ENCODE data around the gene TMTC1.

The TMTC1 gene

GRCh38 chr12:29780084-29780483 is 3.7 kb downstream of the TMTC1 start:
- no peak overlapping the region for H3K4me3 ChIP-seq (ENCODE audit: low read depth, low read length)
- no peak for DNase-seq (ENCODE audit: low read depth)
- TF ChIP-seq CTCF (IDR thresholded peaks at IDR 0.05; ENCODE audit: control insufficient read depth, extremely low read depth, insufficient read depth) = no peak

- DNase-seq (ENCODE audit: low read depth) = no peak
- no peak for TF ChIP-seq CTCF (IDR thresholded peaks at IDR 0.05; ENCODE audit: control insufficient read depth, extremely low read depth, insufficient read depth)
- no peak overlapping the region for H3K4me3 ChIP-seq (ENCODE audit: low read depth, low read length)
Observed at GRCh38 chr12:29778531-29778930, 5.2 kb downstream of the TMTC1 start.

DNA sequence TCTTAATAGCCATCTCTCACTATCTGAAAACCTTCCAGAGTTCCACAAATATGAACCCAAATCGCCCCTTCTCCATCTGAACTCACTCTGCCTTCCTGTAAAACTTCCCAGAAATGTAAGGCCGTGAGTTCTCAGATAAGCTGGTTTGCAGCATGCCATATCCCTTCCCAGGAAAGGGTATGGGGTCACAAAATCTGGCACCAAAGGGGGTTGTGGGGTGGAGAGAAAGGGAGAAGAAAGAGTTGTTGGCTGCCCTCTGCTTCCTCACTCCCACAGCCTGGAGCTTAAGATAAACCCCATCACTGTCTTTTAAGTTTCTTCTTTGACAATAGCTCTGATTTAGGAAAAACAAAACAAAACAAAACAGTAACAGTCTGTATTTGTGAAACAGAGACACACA is 10.7 kb downstream of the TMTC1 start:
- H3K4me3 ChIP-seq (ENCODE audit: low read depth, low read length) = no peak overlapping the region
- no peak for DNase-seq (ENCODE audit: low read depth)
- TF ChIP-seq CTCF (IDR thresholded peaks at IDR 0.05; ENCODE audit: control insufficient read depth, extremely low read depth, insufficient read depth) = no peak

GRCh38 chr12:29771786-29772185 is 12.0 kb downstream of the TMTC1 start:
- H3K4me3 ChIP-seq (ENCODE audit: low read depth, low read length) = no peak overlapping the region
- no peak for DNase-seq (ENCODE audit: low read depth)
- TF ChIP-seq CTCF (IDR thresholded peaks at IDR 0.05; ENCODE audit: control insufficient read depth, extremely low read depth, insufficient read depth) = no peak

GRCh38 chr12:29771165-29771564 is 12.6 kb downstream of the TMTC1 start:
- no peak overlapping the region for H3K4me3 ChIP-seq (ENCODE audit: low read depth, low read length)
- TF ChIP-seq CTCF (IDR thresholded peaks at IDR 0.05; ENCODE audit: control insufficient read depth, extremely low read depth, insufficient read depth) = no peak
- DNase-seq (ENCODE audit: low read depth) = no peak

DNA sequence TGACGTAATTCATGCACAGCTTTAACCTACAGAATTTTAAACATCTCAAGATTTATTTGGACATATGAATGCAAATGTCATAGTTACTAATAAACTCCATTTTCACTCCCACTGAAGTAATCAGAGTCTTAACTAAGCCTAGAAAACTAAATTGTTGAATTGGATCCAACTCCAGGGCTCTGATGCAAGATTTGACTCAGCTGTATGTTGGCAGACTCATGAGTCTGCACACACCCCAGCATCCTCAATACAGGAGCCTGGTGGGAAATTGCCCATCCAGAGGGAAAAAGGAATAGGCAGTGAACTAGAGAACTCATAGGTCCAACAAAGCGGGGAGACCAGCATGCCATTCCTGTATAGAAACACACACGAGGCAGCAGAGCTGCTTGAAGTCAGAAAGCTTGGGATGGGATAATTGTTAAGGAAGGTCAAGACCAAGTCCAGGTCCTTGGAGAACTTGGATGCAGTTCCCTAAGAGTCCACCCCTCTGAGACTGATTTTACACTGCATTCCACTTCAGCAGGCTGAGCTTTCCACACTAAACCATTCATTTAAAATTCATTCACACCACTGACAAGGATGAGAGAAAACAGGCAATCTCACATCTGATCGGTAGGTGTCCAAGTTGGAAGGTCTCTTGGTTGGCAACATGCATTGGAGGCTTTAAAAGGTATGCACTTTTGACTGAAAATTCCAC is 14.4 kb downstream of the TMTC1 start:
- no peak overlapping the region for H3K4me3 ChIP-seq (ENCODE audit: low read depth, low read length)
- DNase-seq (ENCODE audit: low read depth) = no peak
- no peak for TF ChIP-seq CTCF (IDR thresholded peaks at IDR 0.05; ENCODE audit: control insufficient read depth, extremely low read depth, insufficient read depth)

GRCh38 chr12:29768372-29768771 is 15.4 kb downstream of the TMTC1 start:
- TF ChIP-seq CTCF (IDR thresholded peaks at IDR 0.05; ENCODE audit: control insufficient read depth, extremely low read depth, insufficient read depth) = no peak
- no peak for DNase-seq (ENCODE audit: low read depth)
- H3K4me3 ChIP-seq (ENCODE audit: low read depth, low read length) = no peak overlapping the region

Measured in LNCaP clone FGC (cell line).